ENCODE results near the gene MEIS3.

MEIS3 gene

DNA sequence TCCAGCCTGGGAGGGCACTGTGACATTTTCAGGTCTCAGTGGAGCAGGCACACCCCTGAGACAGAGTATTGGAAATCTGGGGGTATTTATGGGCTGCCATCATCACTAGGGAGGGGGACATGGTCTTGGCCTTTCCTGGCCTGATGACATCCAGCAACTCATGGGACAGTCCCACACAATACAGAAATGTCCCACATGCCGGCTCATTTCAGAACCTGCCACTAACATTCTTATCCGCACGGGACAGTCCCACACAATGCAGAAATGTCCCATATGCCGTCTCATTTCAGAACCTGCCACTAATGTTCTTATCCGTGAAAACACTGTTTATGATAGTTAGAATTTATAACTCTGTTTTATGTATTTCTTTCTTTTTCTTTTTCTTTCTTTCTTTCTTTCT is 42.5 kb upstream of the MEIS3 start:
- Histone ChIP-seq H2AK5ac (ENCODE audit: low read length, severe bottlenecking) (no peak overlapping the region), H3K4me1 (ENCODE audit: control insufficient read depth, insufficient read depth, low read depth, low read length) (peaks cover 2% of the 10 kb centered on the region), H2BK120ac (ENCODE audit: low read depth, low read length) (no peak overlapping the region), H3K23ac (ENCODE audit: low read length in 2 of 2) (no peak overlapping the region), H3K14ac (ENCODE audit: low read length in 2 of 2) (no peak overlapping the region), H2BK15ac (ENCODE audit: low read depth, poor library complexity, severe bottlenecking) (no peak overlapping the region), H3K9ac (ENCODE audit: low read length) (no peak overlapping the region), H3K9me3 (ENCODE audit: control insufficient read depth, low read length) (peaks cover under 1% of the 10 kb centered on the region), H2AFZ (ENCODE audit: low read depth, low read length) (no peak overlapping the region), H3K36me3 (ENCODE audit: control insufficient read depth in 1 of 2, insufficient read depth in 2 of 2, low read depth in 1 of 2, low read length in 2 of 2) (no peaks in the 10 kb centered on the region), H3K4me3 (ENCODE audit: insufficient read depth in 1 of 2, low read depth in 1 of 2, low read length in 2 of 2) (no peak overlapping the region), H3K18ac (ENCODE audit: low read depth in 1 of 2, low read length in 2 of 2) (no peak overlapping the region), H4K8ac (ENCODE audit: low read length) (no peak overlapping the region), H3K79me1 (replicated peaks; ENCODE audit: low read length, poor library complexity, severe bottlenecking) (no peaks in the 10 kb centered on the region), H3K4ac (ENCODE audit: low read depth in 1 of 2, low read length in 2 of 2) (no peak overlapping the region), H3K27ac (ENCODE audit: low read length, poor library complexity, severe bottlenecking) (no peak overlapping the region), H2BK12ac (ENCODE audit: low read length in 2 of 2) (no peak overlapping the region), H3K4me2 (ENCODE audit: low read length, poor library complexity, severe bottlenecking) (no peak overlapping the region), H3K27me3 (ENCODE audit: control insufficient read depth in 1 of 2, insufficient read depth in 1 of 2, low read length in 2 of 2) (peaks cover 53 to 77% of the 10 kb centered on the region in 2 experiments), H4K91ac (ENCODE audit: low read length) (no peak overlapping the region), H2BK5ac (ENCODE audit: low read depth, low read length, poor library complexity, severe bottlenecking) (no peak overlapping the region)
- WGBS = 100% methylated on average over 1 of the region's 5 CpGs
- no peak for DNase-seq

DNA sequence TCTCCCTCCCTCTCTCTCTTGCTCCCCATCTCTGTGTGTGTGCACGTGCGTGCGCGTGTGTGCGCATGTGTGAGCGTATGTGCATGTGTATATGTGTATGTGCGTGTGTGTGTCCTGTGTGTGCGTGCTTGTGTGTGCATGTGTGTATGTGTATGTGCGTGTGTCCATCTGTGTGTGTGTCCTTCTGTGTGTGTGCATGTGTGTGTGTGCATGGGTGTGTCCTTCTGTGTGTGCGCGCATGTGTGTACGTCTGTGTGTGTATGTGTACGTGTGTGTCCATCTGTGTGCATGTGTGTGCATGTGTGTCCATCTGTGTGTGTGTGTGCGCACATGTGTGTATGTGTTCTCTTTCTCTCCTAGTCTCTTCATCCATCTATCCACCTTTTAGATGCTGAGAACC is 40.1 kb upstream of the MEIS3 start:
- H2AFZ ChIP-seq (ENCODE audit: low read depth, low read length) = no peak overlapping the region
- no peak overlapping the region for H2BK120ac ChIP-seq (ENCODE audit: low read depth, low read length)
- H3K4me1 ChIP-seq (ENCODE audit: control insufficient read depth, insufficient read depth, low read depth, low read length) = peaks cover 2% of the 10 kb centered on the region
- no peak overlapping the region for H2BK15ac ChIP-seq (ENCODE audit: low read depth, poor library complexity, severe bottlenecking)
- no peak overlapping the region for H3K4me3 ChIP-seq (ENCODE audit: insufficient read depth in 1 of 2, low read depth in 1 of 2, low read length in 2 of 2)
- no peaks in the 10 kb centered on the region for H3K36me3 ChIP-seq (ENCODE audit: control insufficient read depth in 1 of 2, insufficient read depth in 2 of 2, low read depth in 1 of 2, low read length in 2 of 2)
- no peak overlapping the region for H2AK5ac ChIP-seq (ENCODE audit: low read length, severe bottlenecking)
- H3K18ac ChIP-seq (ENCODE audit: low read depth in 1 of 2, low read length in 2 of 2) = no peak overlapping the region
- H4K8ac ChIP-seq (ENCODE audit: low read length) = no peak overlapping the region
- no peak overlapping the region for H3K4ac ChIP-seq (ENCODE audit: low read depth in 1 of 2, low read length in 2 of 2)
- no peak overlapping the region for H4K91ac ChIP-seq (ENCODE audit: low read length)
- no peak overlapping the region for H3K23ac ChIP-seq (ENCODE audit: low read length in 2 of 2)
- H3K27ac ChIP-seq (ENCODE audit: low read length, poor library complexity, severe bottlenecking) = no peak overlapping the region
- no peak overlapping the region for H3K4me2 ChIP-seq (ENCODE audit: low read length, poor library complexity, severe bottlenecking)
- H2BK5ac ChIP-seq (ENCODE audit: low read depth, low read length, poor library complexity, severe bottlenecking) = no peak overlapping the region
- H3K14ac ChIP-seq (ENCODE audit: low read length in 2 of 2) = no peak overlapping the region
- H3K27me3 ChIP-seq (ENCODE audit: control insufficient read depth in 1 of 2, insufficient read depth in 1 of 2, low read length in 2 of 2) = peaks cover 53 to 80% of the 10 kb centered on the region in 2 experiments
- H3K79me1 ChIP-seq (replicated peaks; ENCODE audit: low read length, poor library complexity, severe bottlenecking) = no peaks in the 10 kb centered on the region
- 96% methylated on average over 9 of the region's 14 CpGs for WGBS
- H3K9me3 ChIP-seq (ENCODE audit: control insufficient read depth, low read length) = peaks cover 21% of the 10 kb centered on the region
- H2BK12ac ChIP-seq (ENCODE audit: low read length in 2 of 2) = no peak overlapping the region
- DNase-seq = no peak
- H3K9ac ChIP-seq (ENCODE audit: low read length) = no peak overlapping the region

DNA sequence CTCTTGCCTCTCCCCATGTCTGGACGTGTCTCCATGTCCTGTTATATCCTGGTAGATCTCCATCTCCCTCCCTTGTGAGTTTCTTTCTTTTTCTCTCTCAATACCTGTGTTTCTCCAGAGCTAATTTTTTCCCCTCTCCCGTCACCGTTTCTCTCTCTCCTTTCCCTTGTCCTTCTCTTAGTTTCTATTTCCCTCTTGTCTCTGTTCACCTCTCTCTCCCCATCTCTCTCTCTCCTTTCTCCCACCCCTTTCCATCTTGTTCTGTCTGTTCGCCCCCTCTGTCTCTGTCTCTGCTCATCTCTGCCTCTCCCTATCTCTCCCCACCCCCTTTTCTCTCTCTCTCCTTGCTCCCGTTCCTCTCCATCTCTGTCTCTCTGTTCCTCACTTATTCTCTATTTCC is 39.3 kb upstream of the MEIS3 start:
- no peak overlapping the region for H3K4me2 ChIP-seq (ENCODE audit: low read length, poor library complexity, severe bottlenecking)
- no peak overlapping the region for H2BK120ac ChIP-seq (ENCODE audit: low read depth, low read length)
- H3K79me1 ChIP-seq (replicated peaks; ENCODE audit: low read length, poor library complexity, severe bottlenecking) = no peaks in the 10 kb centered on the region
- H2AFZ ChIP-seq (ENCODE audit: low read depth, low read length) = no peak overlapping the region
- H2AK5ac ChIP-seq (ENCODE audit: low read length, severe bottlenecking) = no peak overlapping the region
- H3K4me1 ChIP-seq (ENCODE audit: control insufficient read depth, insufficient read depth, low read depth, low read length) = peaks cover 2% of the 10 kb centered on the region
- H2BK15ac ChIP-seq (ENCODE audit: low read depth, poor library complexity, severe bottlenecking) = no peak overlapping the region
- no peak overlapping the region for H3K23ac ChIP-seq (ENCODE audit: low read length in 2 of 2)
- H3K4me3 ChIP-seq (ENCODE audit: insufficient read depth in 1 of 2, low read depth in 1 of 2, low read length in 2 of 2) = no peak overlapping the region
- no peak overlapping the region for H2BK5ac ChIP-seq (ENCODE audit: low read depth, low read length, poor library complexity, severe bottlenecking)
- peaks cover 55 to 79% of the 10 kb centered on the region in 2 experiments for H3K27me3 ChIP-seq (ENCODE audit: control insufficient read depth in 1 of 2, insufficient read depth in 1 of 2, low read length in 2 of 2)
- H3K18ac ChIP-seq (ENCODE audit: low read depth in 1 of 2, low read length in 2 of 2) = no peak overlapping the region
- H2BK12ac ChIP-seq (ENCODE audit: low read length in 2 of 2) = no peak overlapping the region
- H4K91ac ChIP-seq (ENCODE audit: low read length) = no peak overlapping the region
- H3K14ac ChIP-seq (ENCODE audit: low read length in 2 of 2) = no peak overlapping the region
- H3K27ac ChIP-seq (ENCODE audit: low read length, poor library complexity, severe bottlenecking) = no peak overlapping the region
- no peak for DNase-seq
- WGBS = 50% methylated on average over 5 of the region's 5 CpGs
- H4K8ac ChIP-seq (ENCODE audit: low read length) = no peak overlapping the region
- H3K9ac ChIP-seq (ENCODE audit: low read length) = no peak overlapping the region
- H3K4ac ChIP-seq (ENCODE audit: low read depth in 1 of 2, low read length in 2 of 2) = no peak overlapping the region
- H3K9me3 ChIP-seq (ENCODE audit: control insufficient read depth, low read length) = peaks cover 21% of the 10 kb centered on the region
- H3K36me3 ChIP-seq (ENCODE audit: control insufficient read depth in 1 of 2, insufficient read depth in 2 of 2, low read depth in 1 of 2, low read length in 2 of 2) = no peaks in the 10 kb centered on the region

DNA sequence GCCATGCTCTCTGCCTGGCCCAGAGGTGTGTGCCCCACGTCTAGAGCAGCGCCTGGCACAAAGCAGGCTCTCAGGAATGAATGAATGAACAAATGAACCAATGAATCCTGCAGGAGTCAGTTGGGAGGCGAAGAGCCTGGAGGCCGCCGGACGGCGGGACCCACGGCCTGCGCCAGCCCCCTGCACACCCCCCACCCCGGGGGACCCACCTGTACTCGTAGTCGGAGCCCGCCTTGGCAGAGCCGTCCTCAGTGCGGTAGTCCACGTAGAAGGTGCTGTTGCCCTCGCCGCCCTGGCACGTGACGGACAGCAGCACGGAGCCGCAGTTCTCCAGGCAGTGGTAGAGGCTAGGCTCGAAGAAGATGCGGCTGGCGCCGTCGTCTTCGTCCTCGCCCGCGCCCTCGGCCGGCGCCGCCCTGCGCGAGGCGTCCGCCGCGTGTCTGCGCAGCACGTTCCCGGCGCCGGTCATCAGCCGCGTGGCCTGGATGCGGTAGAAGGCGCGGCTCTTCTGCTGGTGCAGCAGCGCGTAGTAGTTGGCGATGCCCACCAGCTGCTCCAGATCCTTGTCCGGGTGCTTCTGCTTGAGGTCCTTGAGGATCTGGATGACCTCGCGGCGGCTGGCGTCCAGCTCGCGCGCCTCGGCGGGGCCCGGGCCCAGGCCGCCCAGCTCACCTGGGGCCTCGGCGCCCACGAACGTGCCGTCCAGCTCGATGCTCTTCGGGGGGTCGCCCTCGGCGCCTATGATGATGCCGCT is 37.6 kb upstream of the MEIS3 start:
- Histone ChIP-seq H3K27ac (ENCODE audit: low read length, poor library complexity, severe bottlenecking) (no peak overlapping the region), H3K18ac (ENCODE audit: low read depth in 1 of 2, low read length in 2 of 2) (no peak overlapping the region), H3K23ac (ENCODE audit: low read length in 2 of 2) (no peak overlapping the region), H3K14ac (ENCODE audit: low read length in 2 of 2) (no peak overlapping the region), H2BK5ac (ENCODE audit: low read depth, low read length, poor library complexity, severe bottlenecking) (no peak overlapping the region), H3K4me1 (ENCODE audit: control insufficient read depth, insufficient read depth, low read depth, low read length) (peaks cover 2% of the 10 kb centered on the region), H3K79me1 (replicated peaks; ENCODE audit: low read length, poor library complexity, severe bottlenecking) (no peaks in the 10 kb centered on the region), H3K9me3 (ENCODE audit: control insufficient read depth, low read length) (peaks cover 21% of the 10 kb centered on the region), H2BK12ac (ENCODE audit: low read length in 2 of 2) (no peak overlapping the region), H2BK15ac (ENCODE audit: low read depth, poor library complexity, severe bottlenecking) (no peak overlapping the region), H4K8ac (ENCODE audit: low read length) (no peak overlapping the region), H2AK5ac (ENCODE audit: low read length, severe bottlenecking) (no peak overlapping the region), H3K4me2 (ENCODE audit: low read length, poor library complexity, severe bottlenecking) (no peak overlapping the region), H3K27me3 (ENCODE audit: control insufficient read depth in 1 of 2, insufficient read depth in 1 of 2, low read length in 2 of 2) (peaks cover 55 to 85% of the 10 kb centered on the region in 2 experiments), H3K4me3 (ENCODE audit: insufficient read depth in 1 of 2, low read depth in 1 of 2, low read length in 2 of 2) (no peak overlapping the region), H3K4ac (ENCODE audit: low read depth in 1 of 2, low read length in 2 of 2) (no peak overlapping the region), H2AFZ (ENCODE audit: low read depth, low read length) (no peak overlapping the region), H3K9ac (ENCODE audit: low read length) (no peak overlapping the region), H2BK120ac (ENCODE audit: low read depth, low read length) (no peak overlapping the region), H4K91ac (ENCODE audit: low read length) (no peak overlapping the region), H3K36me3 (ENCODE audit: control insufficient read depth in 1 of 2, insufficient read depth in 2 of 2, low read depth in 1 of 2, low read length in 2 of 2) (no peaks in the 10 kb centered on the region)
- 73% methylated on average over 77 of the region's 77 CpGs for WGBS
- no peak for DNase-seq

Measured in mesenchymal stem cell (in vitro differentiated cells and primary cell).